HepG2 (cell line): ENCODE data around the gene ATP2B3. TPM values are rescaled to one million over a fixed set of nuclear protein-coding genes. Genes with fewer than 3 reads are reported as not detected.

Experiments used
- E2F1 ChIP-seq: sonication (generic); formaldehyde crosslinking; IDR thresholded peaks from 2 replicates; pipeline ENCODE4 v1.5.0; 2020; ENCODE audit warnings: missing genetic modification reagents
- ESRRA ChIP-seq: sonication (generic); formaldehyde crosslinking; IDR thresholded peaks from 2 replicates; pipeline ENCODE4 v1.5.1; 2020; ENCODE audit warnings: mild to moderate bottlenecking, low read depth, missing genetic modification reagents
- HOXD1 ChIP-seq: sonication (generic); formaldehyde crosslinking; IDR thresholded peaks from 2 replicates; pipeline ENCODE4 v1.5.0; 2020; ENCODE audit warnings: missing genetic modification reagents
- MAZ ChIP-seq, 2 experiments: sonication (generic) in 1 of 2; formaldehyde crosslinking in 1 of 2; IDR thresholded peaks; 2 replicates each; pipeline versions ENCODE4 v1.5.0 to v1.6.1; 2012 to 2020; ENCODE audit warnings: low read depth in 2 of 2, mild to moderate bottlenecking in 2 of 2, borderline replicate concordance in 1 of 2, improper control_type of control experiment in 1 of 2, low read length in 1 of 2, missing genetic modification reagents in 1 of 2, moderate library complexity in 1 of 2
- NONO ChIP-seq, 2 experiments: fragments of 450-650 bp in 1 of 2; sonication (generic) in 1 of 2; formaldehyde crosslinking in 1 of 2; IDR thresholded peaks in 1 of 2; conservative IDR thresholded peaks in 1 of 2; 2 replicates each; pipeline versions ENCODE4 v1.6.1 to v1.8.0; 2017 to 2022; ENCODE audit warnings: mild to moderate bottlenecking in 1 of 2, missing genetic modification reagents in 1 of 2, moderate library complexity in 1 of 2
- POLR2AphosphoS5 ChIP-seq: IDR thresholded peaks from 2 replicates; pipeline ENCODE4 v1.6.1; 2012; ENCODE audit warnings: low read depth, low read length
- REL ChIP-seq: sonication (generic); formaldehyde crosslinking; conservative IDR thresholded peaks from 2 replicates; pipeline ENCODE4 v1.8.0; 2022; ENCODE audit warnings: mild to moderate bottlenecking, missing genetic modification reagents, moderate library complexity
- ZNF326 ChIP-seq: sonication (generic); formaldehyde crosslinking; IDR thresholded peaks from 2 replicates; pipeline ENCODE4 v1.4.0; 2020; ENCODE audit warnings: missing genetic modification reagents, borderline replicate concordance
- ZNF567 ChIP-seq: sonication (generic); formaldehyde crosslinking; IDR thresholded peaks from 2 replicates; pipeline ENCODE4 v1.8.1; 2023; ENCODE audit warnings: mild to moderate bottlenecking, missing genetic modification reagents, borderline replicate concordance
- ZSCAN25 ChIP-seq: sonication (generic); formaldehyde crosslinking; IDR thresholded peaks from 2 replicates; pipeline ENCODE4 v1.8.0; 2022; ENCODE audit warnings: mild to moderate bottlenecking, missing genetic modification reagents
- polyA plus RNA-seq, 8 experiments: library from polyadenylated mRNA; depleted of rRNA in 3 of 8; stranded (reverse) in 7 of 8; unstranded in 1 of 8; fragments of >200 nt; fragmentation: Illumina TruSeq in 4 of 8; extraction: Trizol in 4 of 8; gene quantifications; 2 replicates each; pipeline versions ENCODE4 v1.2.1 to v1.2.3, GENCODE V29; 2011 to 2016; ENCODE audit warnings: low read depth in 4 of 8, missing spikeins in 1 of 8, mixed read lengths in 1 of 8; ENCODE audit not compliant: insufficient read depth in 1 of 8
- total RNA-seq, 5 experiments: library from RNA; depleted of rRNA; stranded (reverse); fragments of >200 nt; fragmentation: Illumina TruSeq; extraction: Trizol; gene quantifications; 2 replicates each; pipeline ENCODE4 v1.2.3, GENCODE V29; 2016; ENCODE audit warnings: low read depth in 1 of 5
- TF ChIP-seq, protein P1 (sequence below): sonication (generic); formaldehyde crosslinking; IDR thresholded peaks from 2 replicates; pipeline ENCODE4 v1.8.0; 2022; ENCODE audit warnings: mild to moderate bottlenecking, missing genetic modification reagents, moderate library complexity
- TF ChIP-seq, protein P2 (sequence below): conservative IDR thresholded peaks from 2 replicates; pipeline ENCODE4 v1.6.1; 2018; ENCODE audit warnings: missing genetic modification reagents

ATP2B3 gene
- total and polyA plus RNA-seq, 2 of the 13 experiments (the other 11 are each of a cell fraction or from before 2014, with no cell fraction given): not detected

DNA sequence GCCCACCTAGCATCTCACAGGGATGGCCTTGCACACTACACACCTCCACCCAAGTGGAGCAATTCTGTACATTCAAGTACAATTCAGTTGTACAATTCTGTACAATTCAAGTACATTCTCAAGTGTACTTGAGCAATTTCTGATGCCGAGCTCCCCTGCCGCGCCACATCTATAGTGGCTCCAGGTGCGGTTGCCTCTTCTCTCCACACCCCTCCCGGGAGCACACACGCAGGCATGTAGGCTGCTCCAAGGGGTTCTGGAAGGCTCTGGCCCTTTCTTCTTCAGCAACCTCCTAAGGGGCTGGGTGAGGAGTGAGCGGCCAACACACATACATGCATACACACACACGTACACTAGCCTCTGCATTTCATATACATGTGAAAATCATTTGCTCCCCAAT lies 110.7 kb downstream of the ATP2B3 start (continued):
- TF ChIP-seq, protein P1, sequence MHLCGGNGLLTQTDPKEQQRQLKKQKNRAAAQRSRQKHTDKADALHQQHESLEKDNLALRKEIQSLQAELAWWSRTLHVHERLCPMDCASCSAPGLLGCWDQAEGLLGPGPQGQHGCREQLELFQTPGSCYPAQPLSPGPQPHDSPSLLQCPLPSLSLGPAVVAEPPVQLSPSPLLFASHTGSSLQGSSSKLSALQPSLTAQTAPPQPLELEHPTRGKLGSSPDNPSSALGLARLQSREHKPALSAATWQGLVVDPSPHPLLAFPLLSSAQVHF (CRISPR knock-in tag): 0 out of 2 replicates have a peak, but pooled peaks have one; percentile 19
- TF ChIP-seq REL (CRISPR knock-in tag): 0 out of 2 replicates have a peak, but pooled peaks have one; percentile 77
- TF ChIP-seq POLR2AphosphoS5: 0 out of 2 replicates have a peak, but pooled peaks have one; percentile 0
- TF ChIP-seq NONO (IDR thresholded peaks at IDR 0.05): no peak
- TF ChIP-seq NONO (CRISPR knock-in tag; conservative IDR thresholded peaks at IDR 0.05): 0 out of 2 replicates have a peak, but pooled peaks have one; percentile 27
- peak; percentile 7; the same call in 1 of the 2 replicates for TF ChIP-seq ZSCAN25 (CRISPR knock-in tag)
- 0 out of 2 replicates have a peak, but pooled peaks have one; percentile 0 for TF ChIP-seq ZNF326 (CRISPR knock-in tag)
- 0 out of 2 replicates have a peak, but pooled peaks have one; percentile 10 for TF ChIP-seq E2F1
- TF ChIP-seq MAZ (IDR thresholded peaks at IDR 0.05; ENCODE audit: borderline replicate concordance, low read depth, low read length): 0 out of 2 replicates have a peak, but pooled peaks have one; percentile 2
- TF ChIP-seq MAZ (CRISPR knock-in tag; IDR thresholded peaks at IDR 0.05; ENCODE audit: low read depth): no peak
- TF ChIP-seq ESRRA: 0 out of 2 replicates have a peak, but pooled peaks have one; percentile 3
- TF ChIP-seq ZNF567 (CRISPR knock-in tag): no peak
- TF ChIP-seq HOXD1 (CRISPR knock-in tag): 0 out of 2 replicates have a peak, but pooled peaks have one; percentile 1
- TF ChIP-seq, protein P2, sequence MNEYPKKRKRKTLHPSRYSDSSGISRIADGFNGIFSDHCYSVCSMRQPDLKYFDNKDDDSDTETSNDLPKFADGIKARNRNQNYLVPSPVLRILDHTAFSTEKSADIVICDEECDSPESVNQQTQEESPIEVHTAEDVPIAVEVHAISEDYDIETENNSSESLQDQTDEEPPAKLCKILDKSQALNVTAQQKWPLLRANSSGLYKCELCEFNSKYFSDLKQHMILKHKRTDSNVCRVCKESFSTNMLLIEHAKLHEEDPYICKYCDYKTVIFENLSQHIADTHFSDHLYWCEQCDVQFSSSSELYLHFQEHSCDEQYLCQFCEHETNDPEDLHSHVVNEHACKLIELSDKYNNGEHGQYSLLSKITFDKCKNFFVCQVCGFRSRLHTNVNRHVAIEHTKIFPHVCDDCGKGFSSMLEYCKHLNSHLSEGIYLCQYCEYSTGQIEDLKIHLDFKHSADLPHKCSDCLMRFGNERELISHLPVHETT (CRISPR knock-in tag): 0 out of 2 replicates have a peak, but pooled peaks have one; percentile 3
